Endothelial cell of umbilical vein (primary cell): Measurements from ENCODE around the gene CLDN5. TPM values are rescaled to one million over a fixed set of nuclear protein-coding genes. Genes with fewer than 3 reads are reported as not detected.

Experiments used
- Bru-seq: library from RNA; stranded (reverse); fragments of 400-500 nt; gene quantifications from one replicate; lab custom pipeline; 2021; lab: Mats Ljungman, UMichigan
- BruChase-seq, 2 experiments: library from RNA; stranded (reverse); fragments of 400-500 nt; gene quantifications; one replicate each; lab custom pipeline; 2021; lab: Mats Ljungman, UMichigan
- BruUV-seq: library from RNA; stranded (reverse); fragments of 400-500 nt; replicated peaks from 2 replicates; lab custom pipeline; 2021; lab: Mats Ljungman, UMichigan
- CTCF ChIA-PET: fragments of 300-600, 350-600 bp; sonication (Branson Sonifier 250); formaldehyde crosslinking; loops from one replicate; lab custom pipeline; 2021; ENCODE audit warnings: antibody characterized with exemption, inconsistent platforms; lab: Charles Lee
- POLR2A ChIA-PET: fragments of 300-600, 350-600 bp; sonication (Branson Sonifier 250); formaldehyde crosslinking; loops from one replicate; lab custom pipeline; 2021; ENCODE audit warnings: antibody characterized with exemption, inconsistent platforms; lab: Charles Lee
- DNase-seq: peaks from one replicate; pipeline ENCODE4 v3.0.0-alpha.2; 2011; ENCODE audit warnings: low read depth, low spot score
- FAIRE-seq: peaks from 2 replicates; lab custom pipeline; 2011; peaks lifted over from hg19 to GRCh38; lab: Jason Lieb, UNC
- H2AFZ ChIP-seq: 2 replicates; pipeline ENCODE4 v1.6.0; 2012; ENCODE audit warnings: low read depth, low read length, control low read depth, inconsistent platforms
- H3K27ac ChIP-seq: 2 replicates; pipeline ENCODE4 v1.5.1; 2011; ENCODE audit warnings: low read depth, mild to moderate bottlenecking, control low read depth, low read length, moderate library complexity; ENCODE audit not compliant: insufficient read depth
- H3K27me3 ChIP-seq, 2 experiments: 2 replicates each; pipeline versions ENCODE4 v1.6.0 to v1.6.1; 2011; ENCODE audit warnings: low read length in 2 of 2, mixed read lengths in 1 of 2; ENCODE audit not compliant: control insufficient read depth in 2 of 2, insufficient read depth in 2 of 2
- H3K36me3 ChIP-seq, 2 experiments: 2 replicates in 1 of 2; 3 replicates in 1 of 2; pipeline ENCODE4 v1.5.1; 2011; ENCODE audit warnings: low read length in 2 of 2, mild to moderate bottlenecking in 1 of 2, moderate library complexity in 1 of 2; ENCODE audit not compliant: control insufficient read depth in 2 of 2, insufficient read depth in 2 of 2; ENCODE audit errors: extremely low read depth in 1 of 2
- H3K4me1 ChIP-seq: 3 replicates; pipeline ENCODE4 v1.5.1; 2011; ENCODE audit warnings: mild to moderate bottlenecking, low read length; ENCODE audit not compliant: control insufficient read depth, insufficient read depth; ENCODE audit errors: extremely low read depth
- H3K4me2 ChIP-seq: 2 replicates; pipeline ENCODE4 v1.6.1; 2011; ENCODE audit warnings: low read length, control low read depth, mixed read lengths; ENCODE audit not compliant: insufficient read depth
- H3K4me3 ChIP-seq, 3 experiments: fragments of 200-600 bp in 1 of 3; sonication (generic), shearing (Covaris generic) in 1 of 3; replicated peaks in 1 of 3; 2 replicates each; pipeline ENCODE4 v1.5.1; 2011 to 2016; ENCODE audit warnings: control low read depth in 3 of 3, low read length in 3 of 3, mild to moderate bottlenecking in 2 of 3, inconsistent platforms in 1 of 3, low read depth in 1 of 3, moderate library complexity in 1 of 3; ENCODE audit not compliant: insufficient read depth in 1 of 3
- H3K79me2 ChIP-seq: 2 replicates; pipeline ENCODE4 v1.6.0; 2012; ENCODE audit warnings: low read length, inconsistent platforms; ENCODE audit not compliant: control insufficient read depth, insufficient read depth
- H3K9ac ChIP-seq: replicated peaks from 2 replicates; pipeline ENCODE3; 2011; ENCODE audit warnings: low read length, control low read depth; ENCODE audit not compliant: insufficient read depth; ENCODE audit errors: extremely low read depth
- H3K9me1 ChIP-seq: replicated peaks from 3 replicates; pipeline ENCODE4 v1.6.0; 2011; ENCODE audit warnings: mild to moderate bottlenecking, low read length; ENCODE audit not compliant: control insufficient read depth, insufficient read depth; ENCODE audit errors: extremely low read depth
- H3K9me3 ChIP-seq: replicated peaks from 2 replicates; pipeline ENCODE4 v1.5.1; 2012; ENCODE audit warnings: low read length, inconsistent platforms; ENCODE audit not compliant: control insufficient read depth, insufficient read depth
- H4K20me1 ChIP-seq: replicated peaks from 2 replicates; pipeline ENCODE3; 2011; ENCODE audit warnings: mild to moderate bottlenecking, low read length; ENCODE audit not compliant: control insufficient read depth, insufficient read depth; ENCODE audit errors: extremely low read depth
- GATA2 ChIP-seq: IDR thresholded peaks from 2 replicates; pipeline ENCODE4 v1.7.0; 2011; ENCODE audit warnings: low read depth, mild to moderate bottlenecking, moderate library complexity, mixed read lengths, low read length; ENCODE audit not compliant: insufficient read length, insufficient read depth
- POLR2A ChIP-seq: IDR thresholded peaks from 2 replicates; pipeline ENCODE4 v1.6.1; 2012; ENCODE audit warnings: low read depth, mild to moderate bottlenecking, control low read depth, low read length
- POLR2AphosphoS5 ChIP-seq: IDR thresholded peaks from 2 replicates; pipeline ENCODE4 v1.6.1; 2012; ENCODE audit warnings: low read depth, mild to moderate bottlenecking, control low read depth, low read length, moderate library complexity; ENCODE audit not compliant: insufficient read depth
- dilution Hi-C: fragments of 300-500 bp; cut with MboI; formaldehyde crosslinking; loops from one replicate; pipeline ENCODE4 v1.15.0; 2019; ENCODE audit warnings: low sequenced_read_pairs; ENCODE audit not compliant: extremely low pct_ligation_motif_present
- intact Hi-C: fragments of 100-400 bp; cut with micrococcal nuclease; formaldehyde crosslinking; loops from one replicate; pipeline ENCODE4 v1.10.0; 2022
- long read RNA-seq: library from polyadenylated mRNA; stranded (forward); transcript quantifications from one replicate; pipeline ENCODE4 v2.0.0, GENCODE V29; 2021
- polyA minus RNA-seq, 3 experiments: library from RNA; depleted of rRNA, polyadenylated mRNA; stranded (reverse); fragments of >200 nt; gene quantifications; 1 replicate in 1 of 3; 2 replicates in 2 of 3; pipeline ENCODE4 v1.2.3, GENCODE V29; 2011
- polyA plus RNA-seq, 4 experiments: library from polyadenylated mRNA; depleted of rRNA in 3 of 4; stranded (reverse) in 3 of 4; unstranded in 1 of 4; fragments of >200 nt; gene quantifications; 2 replicates each; pipeline versions ENCODE4 v1.2.1 to v1.2.3, GENCODE V29; 2011 to 2012; ENCODE audit warnings: missing spikeins in 1 of 4
- total RNA-seq: library from RNA; stranded (reverse); gene quantifications from 2 replicates; pipeline ENCODE4 v1.2.3, GENCODE V29; 2021

Gene CLDN5
- 165 and 198 TPM in 2 replicates for total RNA-seq
- 252 and 295 TPM in 2 replicates for polyA plus RNA-seq
- 89.2 and 151 TPM in 2 replicates for polyA plus RNA-seq (2011; cell fraction: cytosol; rRNA removed)
- 50.1 and 55.8 TPM in 2 replicates for polyA plus RNA-seq (2011; cell fraction: nucleus; rRNA removed)
- polyA plus RNA-seq (2012): 50.1 and 57.2 TPM in 2 replicates
- polyA minus RNA-seq: 41.2 and 60.9 TPM in 2 replicates
- not detected for polyA minus RNA-seq (2011; cell fraction: cytosol; rRNA and poly(A)+ RNA removed)
- polyA minus RNA-seq (2011; cell fraction: nucleus; rRNA and poly(A)+ RNA removed): 17.7 and 35.2 TPM in 2 replicates
- Bru-seq, nascent RNA: percentile 55 among the genes with signal in this experiment
- BruChase-seq, experiment 1, labeled RNA remaining after a 6-hour chase: percentile 86 among the genes with signal in this experiment
- BruChase-seq, experiment 2, labeled RNA remaining after a 2-hour chase: percentile 76 among the genes with signal in this experiment
- long read RNA-seq, transcript CLDN5-203 (2 exons, 1,760 nt): minor isoform, 27 of 2,664 reads
- long read RNA-seq, transcript CLDN5-201 (1 exons, 2,357 nt): major isoform, 2,635 of 2,664 reads
- long read RNA-seq, partial matches to known transcripts: 0 of 2,664 reads
- long read RNA-seq, other reads (novel, unspliced or antisense): 2 of 2,664 reads

GRCh38 chr22:19524170-19525115, at the start of gene CLDN5:
CLDN5 (minus strand) TSS chr22:19524410; CDS start chr22:19524255, 155 bp downstream.
- peak; percentile 91 for DNase-seq
- BruUV-seq: TSS peak; percentile 52
- intact Hi-C loops: loop anchor here (1.0 to 2.0 kb wide), 5 partner anchors 9 to 96 kb away; partner anchors contain the start of genes CDC45 and UFD1
- Histone ChIP-seq H3K9me3 (no peaks in the 10 kb centered on the region), H4K20me1 (no peaks in the 10 kb centered on the region), H3K9me1 (no peaks in the 10 kb centered on the region), H2AFZ (peak within 1 kb of the TSS; percentile 48), H3K4me3 (peak within 1 kb of the TSS; percentile 53 to 75 (median 61)), H3K4me1 (peaks cover 44% of the 10 kb centered on the region), H3K9ac (peak within 1 kb of the TSS; percentile 48), H3K4me2 (peak within 1 kb of the TSS; percentile 45), H3K27ac (peak within 1 kb of the TSS; percentile 55), H3K36me3 (peaks cover 0 to 2% of the 10 kb centered on the region in 2 experiments), H3K27me3 (no peaks in the 10 kb centered on the region), H3K79me2 (peaks cover 28% of the 10 kb centered on the region)
- ChIA-PET CTCF (interaction anchor here (0.9 to 3.1 kb wide), 6 partner anchors 9 to 105 kb away, joined by 3 to 26 read pairs (median 9); no protein-coding TSS in a partner anchor), POLR2A (interaction anchor here (0.7 to 2.0 kb wide), 9 partner anchors 9 to 105 kb away, joined by 3 to 8 read pairs (median 5); partner anchors contain the start of gene CDC45)
- peak; percentile 83 for FAIRE-seq
- TF ChIP-seq POLR2A (peak; percentile 96), GATA2 (no peak), POLR2AphosphoS5 (peak; percentile 81)
- dilution Hi-C loops: no loop called here
